HG03354 (cell line): ENCODE data around the gene PEX7.
"Not testable (repeated sequence)": the region's sequence is repeated elsewhere in the genome, so short reads cannot be mapped to it uniquely, and the experiment has no call there.

Source experiments
- ATAC-seq: cut with Tn5 transposase; IDR thresholded peaks from one replicate; pipeline ENCODE4 v1.9.1; 2021; ENCODE audit warnings: mild to moderate bottlenecking; ENCODE audit not compliant: unreplicated experiment, poor library complexity, severe bottlenecking

Gene PEX7

DNA sequence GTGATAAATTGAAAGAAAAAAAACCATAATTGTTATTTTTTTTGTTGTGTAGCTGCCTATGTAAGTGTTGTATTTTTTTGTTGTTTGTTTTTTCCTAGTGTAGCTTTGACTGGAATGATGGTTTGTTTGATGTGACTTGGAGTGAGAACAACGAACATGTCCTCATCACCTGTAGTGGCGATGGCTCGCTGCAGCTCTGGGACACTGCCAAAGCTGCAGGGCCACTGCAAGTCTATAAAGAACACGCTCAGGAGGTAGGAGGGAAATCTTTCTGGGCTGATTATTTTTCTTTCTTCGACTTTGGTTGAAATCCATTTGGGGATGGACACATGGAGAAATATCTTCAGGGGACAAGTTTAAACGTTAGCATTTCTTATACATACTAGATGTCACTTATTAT, 3.8 kb downstream of the PEX7 start:
- no peak for ATAC-seq

- no peak for ATAC-seq
These were observed 9.6 kb downstream of the PEX7 start for GRCh38 chr6:136831873-136832562.

GRCh38 chr6:136840276-136841001, 18.0 kb downstream of the PEX7 start:
- ATAC-seq = no peak

GRCh38 chr6:136843210-136843609, 20.8 kb downstream of the PEX7 start:
- no peak for ATAC-seq

GRCh38 chr6:136846046-136846445, 23.7 kb downstream of the PEX7 start:
- no peak for ATAC-seq

DNA sequence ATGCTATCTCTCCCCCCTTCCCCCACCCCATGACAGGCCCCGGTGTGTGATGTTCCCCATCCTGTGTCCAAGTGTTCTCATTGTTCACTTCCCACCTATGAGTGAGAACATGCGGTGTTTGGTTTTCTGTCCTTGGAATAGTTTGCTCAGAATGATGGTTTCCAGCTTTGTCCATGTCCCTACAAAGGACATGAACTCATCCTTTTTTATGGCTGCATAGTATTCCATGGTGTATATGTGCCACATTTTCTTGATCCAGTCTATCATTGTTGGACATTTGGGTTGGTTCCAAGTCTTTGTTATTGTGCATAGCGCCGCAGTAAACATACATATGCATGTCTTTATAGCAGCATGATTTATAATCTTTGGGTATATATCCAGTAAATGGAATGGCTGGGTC, 24.1 kb downstream of the PEX7 start:
- not testable (repeated sequence) for ATAC-seq

DNA sequence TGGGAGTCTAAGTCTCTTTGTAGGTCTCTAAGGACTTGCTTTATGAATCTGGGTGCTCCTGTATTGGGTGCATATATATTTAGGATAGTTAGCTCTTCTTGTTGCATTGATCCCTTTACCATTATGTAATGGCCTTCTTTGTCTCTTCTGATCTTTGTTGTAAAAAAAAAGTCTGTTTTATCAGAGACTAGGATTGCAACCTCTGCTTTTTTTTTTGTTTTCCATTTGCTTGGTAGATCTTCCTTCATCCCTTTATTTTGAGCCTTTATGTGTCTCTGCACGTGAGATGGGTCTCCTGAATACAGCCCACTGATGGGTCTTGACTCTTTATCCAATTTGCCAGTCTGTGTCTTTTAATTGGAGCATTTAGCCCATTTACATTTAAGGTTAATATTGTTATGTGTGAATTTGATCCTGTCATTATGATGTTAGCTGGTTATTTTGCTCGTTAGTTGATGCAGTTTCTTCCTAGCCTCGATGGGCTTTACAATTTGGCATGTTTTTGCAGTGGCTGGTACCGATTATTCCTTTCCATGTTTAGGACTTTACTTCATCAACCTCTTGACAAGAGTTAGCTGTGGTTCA, 27.7 kb downstream of the PEX7 start:
- not testable (repeated sequence) for ATAC-seq

DNA sequence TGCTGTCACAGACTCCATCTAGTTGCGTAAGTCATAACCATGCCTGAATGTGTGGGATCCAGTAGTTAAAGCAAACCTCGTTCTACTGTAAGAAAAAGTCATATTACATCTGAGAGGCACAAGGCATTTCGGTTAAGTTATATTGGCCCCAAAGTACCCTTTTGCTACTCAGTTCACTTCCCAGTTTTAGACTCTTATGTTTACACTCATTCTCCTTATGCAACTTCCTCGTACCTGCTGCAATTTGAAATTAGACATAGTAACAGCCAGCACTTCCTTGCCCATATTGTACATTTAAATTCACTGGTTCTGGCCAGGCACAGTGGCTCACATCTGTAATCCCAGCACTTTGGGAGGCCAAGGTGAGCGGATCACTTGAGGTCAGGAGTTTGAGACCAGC, 37.0 kb downstream of the PEX7 start:
- no peak for ATAC-seq

GRCh38 chr6:136860043-136860442, 37.7 kb downstream of the PEX7 start:
- ATAC-seq = no peak

DNA sequence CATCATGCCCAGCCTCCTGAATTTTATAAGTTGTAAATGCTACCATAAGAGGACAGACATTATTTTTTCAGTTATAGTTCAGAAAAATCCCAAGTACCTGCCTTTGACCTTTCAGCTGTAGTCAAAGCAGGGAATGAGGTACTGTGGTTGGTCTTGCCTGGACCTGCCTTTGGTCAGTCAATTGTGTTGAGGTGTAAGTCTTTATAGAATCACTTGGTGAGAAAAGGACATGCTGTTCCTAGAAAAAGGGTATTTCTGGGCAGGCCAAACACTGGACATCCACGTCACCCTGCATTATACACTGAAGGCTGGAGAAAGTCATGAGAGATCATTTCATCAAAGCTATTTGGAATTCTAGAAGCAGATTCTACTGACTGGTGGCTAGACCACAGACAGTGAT, 40.3 kb downstream of the PEX7 start:
- no peak for ATAC-seq

GRCh38 chr6:136863752-136864151, 41.4 kb downstream of the PEX7 start:
- no peak for ATAC-seq

- no peak for ATAC-seq
These were observed 42.3 kb downstream of the PEX7 start for GRCh38 chr6:136864676-136865075.

- no peak for ATAC-seq
These were observed 44.6 kb downstream of the PEX7 start for GRCh38 chr6:136866872-136867416.

DNA sequence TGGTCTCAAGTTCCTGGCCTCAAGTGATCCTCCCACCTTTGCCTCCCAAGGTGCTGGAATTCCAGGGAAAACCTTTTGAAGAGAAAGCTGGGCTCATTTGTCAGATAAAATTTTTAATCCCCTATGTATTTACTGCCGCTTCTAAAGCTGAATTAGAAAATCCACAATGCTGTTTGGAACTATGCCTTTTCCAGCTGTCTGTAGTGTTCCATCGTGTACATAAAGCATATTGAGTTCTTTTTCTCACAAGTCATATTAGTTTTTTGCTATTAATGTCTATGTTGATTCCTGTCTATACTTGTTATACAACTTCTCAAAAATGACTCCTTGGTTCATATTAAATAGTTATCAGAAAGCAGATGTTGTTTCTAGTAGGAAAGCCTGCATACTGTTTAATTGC, 47.1 kb downstream of the PEX7 start:
- ATAC-seq = no peak

DNA sequence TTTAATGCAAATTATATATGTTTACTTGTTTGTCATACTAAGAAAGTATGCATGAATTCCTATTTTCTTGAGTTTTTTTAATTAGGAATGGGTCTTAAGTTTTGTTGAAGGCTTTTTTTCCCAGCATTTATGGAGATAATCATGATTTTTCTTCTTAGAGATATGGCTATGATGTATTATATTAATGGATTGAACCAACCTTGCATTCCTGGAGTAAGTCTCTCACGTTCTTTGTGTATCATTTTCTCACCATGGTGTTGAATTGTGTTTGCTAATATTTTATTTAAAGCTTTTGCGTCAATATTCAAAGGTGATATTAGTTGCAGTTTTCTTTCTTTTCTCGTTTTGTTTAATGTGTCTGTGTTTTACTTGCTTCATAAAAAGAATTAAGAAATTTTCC, 51.4 kb downstream of the PEX7 start:
- no peak for ATAC-seq

- not testable (repeated sequence) for ATAC-seq
These were observed 54.1 kb downstream of the PEX7 start for GRCh38 chr6:136876469-136876868.

- no peak for ATAC-seq
These were observed 58.5 kb downstream of the PEX7 start for GRCh38 chr6:136880748-136881460.

GRCh38 chr6:136886091-136886490, 63.7 kb downstream of the PEX7 start:
- no peak for ATAC-seq

DNA sequence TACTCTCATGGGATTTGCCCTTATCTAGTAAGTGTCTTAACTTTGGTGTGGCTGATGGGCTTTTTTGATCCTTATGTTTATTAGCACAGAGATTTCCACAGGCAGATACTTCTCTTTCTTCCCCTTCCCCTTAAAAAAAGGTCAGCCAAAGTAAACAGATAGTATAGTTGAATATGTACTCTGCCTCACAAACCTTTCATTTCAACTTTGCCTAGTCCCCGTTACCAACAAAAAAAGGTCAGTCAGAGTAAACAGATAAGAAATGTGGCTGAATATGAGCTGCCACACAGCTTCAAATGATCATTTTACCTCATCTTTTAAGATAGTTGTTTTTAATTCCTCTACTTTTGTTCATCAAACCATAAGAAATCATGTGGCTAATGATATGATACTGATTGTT, 65.6 kb downstream of the PEX7 start:
- no peak for ATAC-seq
